GM21786 (cell line): ENCODE measurements around the gene AP1S2.

Experiments used
- ATAC-seq: cut with Tn5 transposase; IDR thresholded peaks from one replicate; pipeline ENCODE4 v1.9.1; 2021; ENCODE audit not compliant: unreplicated experiment

AP1S2 gene

DNA sequence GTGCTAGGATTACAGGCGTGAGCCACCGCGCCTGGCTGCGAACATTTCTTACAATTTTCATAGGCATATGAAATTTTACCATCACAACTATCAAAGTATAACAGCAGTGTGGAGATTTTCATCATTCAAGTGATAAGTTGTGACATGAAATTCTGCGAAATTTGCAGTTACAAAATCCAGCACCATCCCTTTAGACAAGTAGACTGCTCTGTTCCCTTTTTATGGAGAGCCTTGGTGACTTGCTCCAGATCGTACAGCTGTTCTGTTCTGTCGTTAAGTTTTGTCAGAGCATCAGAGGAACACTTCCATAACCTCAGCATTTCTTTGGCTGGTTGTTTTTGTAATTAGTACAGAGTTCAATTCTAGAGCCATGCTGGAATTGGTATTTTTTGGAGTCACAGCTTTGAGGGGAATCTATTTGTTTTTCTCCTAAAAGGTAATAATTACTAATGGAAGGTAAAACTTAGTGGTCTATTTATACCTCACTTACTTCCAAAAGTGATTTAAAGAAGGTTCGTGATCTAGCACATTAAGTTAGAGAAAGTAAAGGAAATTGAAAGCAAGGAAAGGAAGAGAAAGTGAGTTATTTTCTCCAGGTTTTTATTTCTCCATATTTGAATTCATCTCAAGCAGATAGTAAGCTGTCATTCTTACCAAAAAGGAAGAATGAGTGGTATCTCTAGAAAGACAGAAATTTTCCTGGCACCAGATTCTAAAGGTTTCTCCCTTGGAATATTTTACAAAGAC lies 42.2 kb downstream of the AP1S2 start:
- no peak for ATAC-seq

GRCh38 chrX:15808254-15808653 lies 46.4 kb downstream of the AP1S2 start:
- no peak for ATAC-seq

DNA sequence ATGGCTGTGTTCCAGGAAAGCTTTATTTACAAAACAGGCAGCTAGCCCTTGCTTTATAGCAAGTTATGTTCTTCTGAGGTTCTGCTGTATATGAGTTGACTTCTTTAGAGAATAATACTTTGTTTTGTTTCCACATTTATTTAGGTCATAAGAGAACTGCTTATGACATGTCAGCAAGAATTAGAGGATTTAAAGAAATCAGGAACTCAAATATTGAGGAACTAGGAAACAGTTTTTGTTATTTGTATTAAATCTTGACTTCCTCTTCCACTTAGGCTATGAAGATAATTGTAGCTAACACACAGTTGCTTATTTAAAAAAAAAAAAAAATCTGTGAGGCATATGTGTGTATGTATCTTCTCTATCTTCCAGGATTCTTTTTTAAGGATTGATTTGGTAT lies 50.0 kb downstream of the AP1S2 start:
- ATAC-seq = no peak

- ATAC-seq = no peak
Observed at GRCh38 chrX:15797707-15798106, 56.9 kb downstream of the AP1S2 start.

- ATAC-seq = peak; percentile 19
Observed at GRCh38 chrX:15790769-15791290, 63.8 kb downstream of the AP1S2 start.

DNA sequence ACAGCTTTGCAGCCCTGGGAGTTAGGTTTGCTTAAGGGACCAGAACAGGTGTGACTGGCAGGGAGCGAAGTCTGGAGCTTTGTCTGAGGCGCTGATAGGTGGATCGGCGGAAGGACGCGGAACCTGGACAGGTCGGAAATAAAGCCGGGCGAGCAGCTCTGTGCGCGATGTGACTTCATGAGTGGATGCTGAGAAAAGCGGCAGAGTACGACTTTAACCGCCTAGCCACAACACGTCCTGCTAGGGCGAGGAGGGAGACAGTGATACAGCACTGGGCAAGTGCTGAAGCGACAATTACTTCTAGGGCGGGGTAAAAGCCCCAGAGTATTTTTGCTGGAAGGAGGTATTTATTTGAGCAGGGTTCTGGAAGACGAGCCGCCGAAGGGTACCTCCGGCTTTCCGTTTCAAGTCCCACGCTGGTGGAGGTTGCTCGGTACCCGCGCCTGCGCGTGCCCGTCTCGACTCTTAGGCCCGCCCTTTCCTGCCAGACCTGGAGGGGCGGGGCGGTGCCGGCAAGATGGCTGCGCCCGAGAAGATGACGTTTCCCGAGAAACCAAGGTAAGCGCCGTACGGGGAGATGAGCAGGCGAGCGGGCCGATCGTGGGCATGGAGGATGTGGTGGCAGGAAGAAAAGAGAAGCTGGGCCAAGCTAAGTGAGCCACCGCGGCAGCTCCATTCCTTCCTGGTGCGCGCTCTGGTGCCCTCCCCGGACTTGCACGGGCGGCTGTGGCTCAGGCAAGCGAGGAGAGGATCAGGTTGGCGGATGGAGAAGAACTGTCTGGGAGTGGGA lies 64.4 kb downstream of the AP1S2 start, which contains the start of gene ZRSR2:
Gene ZRSR2 (plus strand): TSS at position 506 of the 790 bp plus-strand sequence. CDS start 12 bp downstream, at position 518.
- ATAC-seq = peak; percentile 92

- ATAC-seq = no peak
Observed at GRCh38 chrX:15786915-15787314, 67.7 kb downstream of the AP1S2 start.

GRCh38 chrX:15785176-15785750 lies 69.3 kb downstream of the AP1S2 start:
- ATAC-seq = no peak

- ATAC-seq = peak; percentile 96
Observed at GRCh38 chrX:15781961-15782699, 72.5 kb downstream of the AP1S2 start.
